Mesenteric fat pad (tissue), 1 donor: ENCODE results near the gene GALNT9. TPM values are rescaled to one million over a fixed set of nuclear protein-coding genes. Genes with fewer than 3 reads are reported as not detected.

Source experiments
- DNase-seq: peaks from one replicate; pipeline ENCODE4 v3.0.0-alpha.2; 2020; ENCODE audit warnings: low spot score
- total RNA-seq: library from RNA; stranded (reverse); fragmentation: NEBNext Ultra II Directional; extraction: Animal tissue kit (Norgen Biotek cat#: 25700); gene quantifications from one replicate; pipeline ENCODE4 v1.2.1, GENCODE V29; 2021
- donor health status: DM: yes; HTN: yes; CAD: no.

Gene GALNT9
- total RNA-seq, 1 donor from 2014 or later, result not detected

GRCh38 chr12:132344601-132345000 is 15.2 kb upstream of the GALNT9 start:
- no peak for DNase-seq

- no peak for DNase-seq
These were observed 14.8 kb upstream of the GALNT9 start for GRCh38 chr12:132344181-132344580.

- no peak for DNase-seq
These were observed 14.1 kb upstream of the GALNT9 start for GRCh38 chr12:132343294-132344004.

DNA sequence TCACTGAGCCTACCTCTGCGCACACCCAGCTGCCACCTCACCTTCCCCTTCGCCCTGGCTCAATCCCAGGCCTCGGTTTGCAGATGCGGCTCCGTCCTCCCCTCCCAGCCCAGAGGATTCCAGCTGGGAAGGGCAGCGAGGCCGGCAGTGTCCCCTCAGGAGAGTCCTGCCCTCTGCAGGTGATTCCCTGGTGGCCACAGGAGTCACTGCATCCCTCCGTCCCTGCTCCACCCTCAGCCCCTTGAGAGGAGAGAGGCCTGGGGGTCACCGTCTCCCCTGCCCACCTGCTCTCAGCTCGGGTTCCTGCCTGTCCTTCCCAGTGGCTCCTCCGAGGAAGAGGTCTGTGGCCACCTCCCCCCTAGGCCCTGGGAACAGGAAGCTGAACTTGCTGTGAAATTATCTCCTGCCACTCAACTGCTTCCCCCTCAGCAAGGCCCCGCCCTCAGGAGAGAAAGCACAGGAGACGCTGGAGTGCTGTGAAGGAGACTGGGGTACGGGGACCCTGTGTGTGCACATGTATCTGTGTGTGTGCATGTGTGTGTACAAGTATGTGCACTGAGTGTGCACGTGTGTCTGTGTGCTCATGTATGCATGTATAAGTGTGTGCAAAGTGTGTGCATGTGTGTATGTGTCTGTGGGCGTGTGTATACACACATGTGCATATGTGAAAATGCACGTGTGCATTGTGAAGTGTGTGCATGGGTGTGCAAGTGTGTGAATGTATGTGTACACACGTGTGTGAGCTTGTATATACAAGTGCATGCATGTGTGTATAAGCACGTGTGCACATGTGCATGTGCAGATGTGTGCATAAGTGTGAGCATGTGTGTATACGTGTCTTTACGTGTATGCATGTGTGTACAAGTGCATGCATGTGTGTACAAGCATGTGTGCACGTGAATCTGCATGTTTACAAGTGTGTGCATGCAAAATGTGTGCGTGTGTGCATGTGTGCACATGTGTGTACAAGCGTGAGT is 13.2 kb upstream of the GALNT9 start:
- no peak for DNase-seq

DNA sequence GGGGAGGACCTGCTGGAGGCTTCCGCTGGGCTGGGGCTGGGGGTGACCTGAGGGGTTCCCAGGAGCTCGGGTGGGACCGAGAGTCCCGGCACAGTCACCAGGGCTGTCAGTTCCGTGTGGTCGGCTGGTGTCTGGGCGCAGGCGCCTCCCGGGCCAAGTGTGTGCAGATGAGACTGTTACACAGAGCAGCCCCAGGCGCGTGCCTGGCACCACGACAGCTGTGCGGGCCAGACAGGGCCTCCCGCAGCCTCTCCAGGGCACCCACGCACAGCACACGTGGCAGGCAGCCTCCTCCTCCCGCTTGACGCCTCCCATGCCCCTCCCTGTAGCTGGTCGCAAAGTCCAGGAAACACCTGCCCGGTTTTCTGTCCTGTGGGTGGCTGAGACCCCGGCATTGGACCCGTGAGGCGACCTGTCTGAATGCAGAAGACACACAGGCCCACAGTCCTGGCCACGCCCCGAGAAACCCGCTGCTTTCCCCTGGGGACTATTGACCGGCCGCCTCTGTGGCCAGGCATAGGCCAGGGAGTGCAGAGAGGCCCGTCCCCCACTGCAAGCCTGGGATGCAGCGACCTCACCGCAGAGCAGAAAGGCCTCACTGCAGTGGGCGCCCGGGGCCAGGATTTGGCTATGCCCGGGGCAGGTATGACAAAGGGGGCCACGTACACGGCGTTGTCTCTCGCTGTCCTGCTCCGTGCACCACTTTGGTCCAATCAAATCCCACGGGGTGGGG is 12.1 kb upstream of the GALNT9 start:
- no peak for DNase-seq

DNA sequence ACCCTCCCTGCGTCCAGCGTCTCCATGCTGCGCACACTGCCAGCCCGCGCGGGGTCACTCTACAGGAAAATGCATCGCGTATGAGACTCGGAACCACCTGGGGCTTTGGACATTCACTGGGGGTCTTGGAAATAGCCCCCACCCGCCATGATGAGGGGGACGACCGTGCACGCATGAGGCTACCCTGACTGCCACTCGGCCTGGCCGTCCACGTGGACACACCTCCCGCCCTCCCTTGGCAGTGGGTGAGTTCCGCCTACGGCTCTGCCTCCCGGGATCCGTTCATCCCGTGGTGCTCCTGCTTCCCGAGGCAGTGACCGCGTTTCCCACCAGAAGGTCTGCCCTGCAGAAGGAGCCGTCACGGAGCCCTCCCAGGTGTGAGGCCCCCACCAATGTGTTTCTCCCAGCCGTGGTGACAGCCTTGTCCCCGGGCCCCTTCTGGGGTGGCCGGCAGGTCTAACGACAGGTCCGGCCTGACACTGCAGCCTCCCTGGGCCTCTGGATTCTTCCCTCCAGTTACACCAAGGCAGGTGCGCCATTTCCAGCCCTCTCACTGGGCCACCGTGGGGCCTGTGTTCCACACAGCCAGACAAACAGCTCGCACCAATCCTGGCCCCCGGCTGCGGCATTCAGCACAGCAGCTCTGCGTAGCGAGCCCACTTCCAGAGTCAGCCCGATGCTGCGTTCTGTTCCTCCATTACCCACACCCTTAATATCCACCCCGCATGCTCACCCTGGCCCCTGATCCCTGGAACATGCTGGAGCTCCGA is 11.1 kb upstream of the GALNT9 start:
- DNase-seq, result no peak

DNA sequence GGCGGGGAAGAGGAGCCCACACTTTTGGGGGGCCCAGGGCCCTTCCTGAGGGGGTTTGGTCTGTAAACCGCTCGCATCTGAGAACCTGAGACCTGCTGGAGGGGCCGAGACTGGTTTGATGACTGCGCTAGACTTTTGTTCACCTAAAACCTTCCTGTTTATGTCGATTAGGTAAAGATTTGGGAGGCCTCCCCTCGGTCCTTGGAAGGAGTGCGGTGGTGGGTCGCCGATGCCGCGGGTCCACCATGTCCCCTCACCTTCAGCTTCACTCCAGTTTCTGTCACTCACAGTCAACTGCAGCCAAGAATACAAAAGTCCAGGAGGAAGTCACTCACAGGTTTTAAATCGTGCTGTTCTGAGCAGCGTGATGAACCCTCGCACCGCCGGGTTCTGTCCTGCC is 10.5 kb upstream of the GALNT9 start:
- no peak for DNase-seq

- no peak for DNase-seq
These were observed 9.4 kb upstream of the GALNT9 start for GRCh38 chr12:132338781-132339180.

GRCh38 chr12:132338311-132338710 is 8.9 kb upstream of the GALNT9 start:
- DNase-seq, result no peak

DNA sequence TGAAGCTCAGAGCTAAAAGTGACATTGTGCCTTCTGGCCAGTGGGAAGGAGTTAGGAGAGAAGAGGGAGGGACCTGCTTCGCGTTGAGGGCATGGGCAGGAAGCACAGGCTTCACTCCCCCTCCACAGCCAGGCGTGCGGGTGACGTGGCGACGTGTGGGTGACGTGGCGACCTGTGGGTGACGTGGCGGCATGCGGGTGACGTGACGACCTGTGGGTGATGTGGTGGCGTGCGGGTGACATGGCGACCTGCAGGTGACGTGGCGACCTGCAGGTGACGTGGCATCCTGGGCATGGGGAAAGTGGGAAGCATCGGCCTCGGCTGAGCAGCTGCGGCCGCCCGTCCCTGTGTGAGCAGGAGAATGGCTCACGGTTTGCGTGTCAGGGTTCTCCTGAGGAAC is 8.2 kb upstream of the GALNT9 start:
- DNase-seq, result no peak

GRCh38 chr12:132336451-132337413 is 7.3 kb upstream of the GALNT9 start:
- no peak for DNase-seq

DNA sequence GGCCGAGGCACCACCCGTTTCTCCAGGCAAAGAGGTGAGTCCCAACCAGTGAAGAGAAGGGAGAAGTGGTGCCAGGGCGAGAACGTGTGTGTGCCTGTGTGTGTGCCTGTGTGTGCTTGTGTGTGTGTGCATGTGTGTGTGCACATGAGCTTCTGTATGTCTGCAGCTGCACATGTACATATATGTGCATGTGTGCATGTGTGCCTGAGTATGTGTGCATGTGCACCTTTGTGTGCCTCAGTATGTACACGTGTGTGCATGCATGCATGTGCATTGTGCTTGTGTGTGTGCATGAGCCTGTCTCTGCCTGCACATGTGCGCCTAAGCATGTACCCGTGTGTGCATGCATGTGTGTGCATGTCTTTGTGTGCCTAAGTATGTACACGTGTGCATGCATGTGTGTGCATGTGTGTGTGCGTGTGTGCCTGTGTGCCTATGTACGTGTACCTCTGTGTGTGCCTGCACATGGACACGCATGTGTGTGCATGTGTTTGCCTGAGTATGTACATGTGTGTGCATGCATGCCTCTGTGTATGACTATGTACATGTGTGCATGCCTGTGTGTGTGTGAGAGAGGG is 5.9 kb upstream of the GALNT9 start:
- no peak for DNase-seq

DNA sequence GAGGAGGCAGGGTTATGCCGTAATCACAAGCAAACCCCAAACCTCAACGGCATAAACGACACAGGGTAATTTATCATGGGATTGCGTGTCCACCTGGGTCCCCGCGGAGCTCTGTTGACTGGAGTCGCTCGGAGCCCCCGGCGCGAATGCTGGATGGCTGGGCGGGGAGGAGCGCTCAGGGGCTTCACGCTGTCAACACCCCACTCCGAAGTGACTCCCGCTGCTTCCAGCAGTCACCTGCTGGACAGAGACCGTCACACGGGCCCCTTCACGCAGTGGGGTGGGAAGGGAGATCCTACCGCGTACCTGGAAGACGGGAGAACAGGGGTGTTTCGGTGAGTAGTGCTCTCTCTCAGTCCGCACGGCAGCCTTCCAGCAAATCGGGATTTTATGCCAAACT is 4.4 kb upstream of the GALNT9 start:
- DNase-seq, result no peak

DNA sequence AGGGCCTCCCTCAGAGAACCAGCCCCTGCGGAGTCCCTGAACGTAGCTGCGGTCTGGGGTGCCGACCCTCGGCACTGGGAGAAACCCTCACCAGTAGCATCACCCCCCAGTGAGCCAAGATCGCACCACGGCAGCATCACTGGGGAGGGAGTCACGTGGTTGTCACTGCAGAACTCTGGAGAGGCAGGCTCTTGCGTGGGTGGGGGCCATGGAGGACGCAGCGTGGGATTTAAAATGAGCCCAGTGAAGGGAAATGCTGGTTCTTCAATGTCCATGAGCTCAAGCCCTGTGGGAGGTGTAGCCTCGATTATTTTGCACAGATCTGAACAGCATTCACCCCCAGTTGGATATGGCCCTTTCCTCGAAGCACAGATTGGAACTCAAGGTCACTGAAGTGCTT is 3.9 kb upstream of the GALNT9 start:
- no peak for DNase-seq

- no peak for DNase-seq
These were observed 1.1 kb upstream of the GALNT9 start for GRCh38 chr12:132330549-132330881.

DNA sequence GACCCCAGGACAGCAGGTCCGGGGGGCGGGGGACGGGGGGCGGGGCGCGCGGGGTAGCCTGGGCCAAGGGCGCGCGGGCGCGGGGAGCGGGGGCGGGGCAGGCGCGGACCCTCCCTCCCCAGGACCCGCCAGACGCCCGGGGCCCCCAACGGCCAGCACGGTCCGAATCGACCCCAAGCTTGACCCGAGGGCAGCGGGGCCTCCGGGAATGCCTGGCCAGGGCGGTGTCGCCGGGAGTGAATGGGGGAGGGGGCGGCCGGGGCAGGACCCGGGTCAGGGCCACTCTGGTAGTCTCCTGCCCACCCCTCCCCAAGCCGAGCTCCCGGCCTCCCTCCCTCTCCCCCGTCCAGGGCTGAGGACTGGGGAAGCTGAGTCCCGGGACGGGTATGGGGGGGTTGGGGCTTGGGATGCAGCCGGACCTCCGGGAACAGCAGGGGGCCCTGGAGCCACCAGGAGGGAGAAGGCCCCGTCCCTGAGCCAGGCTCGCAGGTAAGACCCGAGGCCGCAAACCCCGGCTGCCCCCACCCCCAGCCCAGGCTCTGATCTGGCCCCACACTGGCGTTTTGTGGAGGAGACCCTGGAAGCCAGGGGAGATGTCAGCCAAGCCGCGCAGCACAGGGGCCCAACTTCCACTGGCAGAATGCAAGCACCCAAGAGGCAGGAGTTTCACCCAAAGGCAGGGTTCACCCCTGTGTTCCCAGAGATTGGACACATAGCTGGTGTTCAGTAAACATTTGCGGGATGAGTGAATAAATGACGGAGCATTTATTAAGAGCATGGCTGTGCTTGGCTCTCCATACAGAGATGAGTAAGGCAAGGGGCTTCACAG is 545 bp upstream of the GALNT9 start:
- no peak for DNase-seq

GRCh38 chr12:132328282-132329029 is 933 bp downstream of the GALNT9 start:
- no peak for DNase-seq
